Raji (cell line): ENCODE measurements around the gene CELF2.

Experiments used
- POLR2A ChIP-seq: IDR thresholded peaks from 2 replicates; pipeline ENCODE4 v1.6.1; 2011; ENCODE audit warnings: low read depth, low read length, control low read depth; ENCODE audit not compliant: insufficient read depth

Gene CELF2

DNA sequence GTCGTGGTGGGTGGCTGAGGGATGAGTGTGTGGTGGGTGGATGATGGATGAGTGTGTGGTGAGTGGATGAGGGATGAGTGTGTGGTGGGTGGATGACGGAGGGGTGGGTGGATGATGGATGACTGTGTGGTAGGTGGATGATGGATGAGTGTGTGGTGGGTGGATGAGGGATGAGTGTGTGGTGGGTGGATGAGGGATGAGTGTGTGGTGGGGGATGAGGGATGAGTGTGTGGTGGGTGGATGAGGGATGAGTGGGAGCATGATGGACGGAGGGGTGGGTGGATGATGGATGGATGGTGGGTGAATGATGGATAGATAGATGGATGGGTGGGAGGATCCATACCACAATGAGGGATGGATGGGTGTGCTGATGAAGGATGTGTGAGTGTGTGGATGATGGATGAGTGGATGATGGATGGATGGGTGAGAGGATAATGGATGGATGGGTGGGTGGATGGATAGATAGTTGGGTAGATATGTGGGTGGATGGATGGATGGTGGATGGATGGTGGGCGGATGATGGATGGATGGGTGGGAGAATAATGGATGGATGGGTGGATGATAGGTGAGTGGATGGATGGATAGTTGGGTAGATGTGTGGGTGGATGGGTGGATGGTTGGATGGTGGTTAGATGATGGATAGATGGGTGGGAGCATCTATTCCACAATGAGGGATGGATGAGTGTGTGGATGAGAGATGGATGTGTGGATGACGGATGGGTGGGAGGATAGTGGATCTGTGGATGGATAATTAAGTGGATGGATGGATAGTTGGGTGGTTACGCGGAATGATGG lies 266.8 kb downstream of the CELF2 start:
- no peak for TF ChIP-seq POLR2A

DNA sequence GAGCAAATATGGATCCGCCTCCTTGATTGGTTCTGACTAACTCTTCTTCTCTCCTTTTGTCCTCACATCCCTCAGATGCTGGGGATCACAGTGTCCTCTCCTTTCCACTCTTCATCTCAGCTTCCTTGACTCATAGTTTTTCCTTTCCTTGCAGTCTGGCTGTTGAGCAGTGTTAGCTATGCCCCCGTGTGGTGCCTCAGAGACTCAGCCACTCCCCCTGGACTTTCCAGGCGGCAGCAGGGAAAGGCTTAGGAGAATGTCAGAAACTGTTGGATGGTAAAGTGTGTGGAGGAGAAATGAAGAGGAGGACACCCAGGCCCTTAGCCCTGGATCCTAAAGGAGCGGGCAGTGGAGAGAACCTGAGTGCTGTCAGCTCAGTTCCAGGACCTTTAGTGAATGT lies 267.5 kb downstream of the CELF2 start:
- TF ChIP-seq POLR2A = no peak

DNA sequence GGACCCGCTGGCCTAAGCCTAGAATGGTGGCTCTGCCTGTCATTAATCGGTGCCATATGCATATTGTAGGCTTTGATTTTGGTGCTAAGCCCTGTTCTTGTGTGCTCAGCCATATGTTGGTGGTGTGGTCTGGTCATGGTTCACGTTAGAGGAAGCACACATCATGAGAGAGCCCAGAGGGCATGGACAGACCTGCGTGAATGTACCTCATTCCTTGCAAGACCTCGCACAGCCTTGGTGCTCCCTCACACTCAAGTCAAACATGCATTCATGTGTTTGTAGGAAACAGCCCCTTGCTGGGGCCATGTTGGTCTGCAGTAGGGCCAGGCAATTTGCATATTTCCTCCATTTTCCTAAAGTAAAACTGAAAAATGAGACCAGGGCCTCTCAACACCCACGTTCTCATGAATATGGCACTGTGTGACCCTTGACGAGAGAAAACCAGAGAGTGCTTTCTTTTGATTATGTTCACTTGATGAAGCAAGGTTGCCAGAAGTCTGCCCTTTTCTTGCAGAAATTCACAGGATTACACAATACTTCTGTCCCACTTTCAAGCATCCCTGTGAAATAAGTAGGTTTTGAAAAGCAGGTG lies 268.7 kb downstream of the CELF2 start:
- TF ChIP-seq POLR2A = no peak

DNA sequence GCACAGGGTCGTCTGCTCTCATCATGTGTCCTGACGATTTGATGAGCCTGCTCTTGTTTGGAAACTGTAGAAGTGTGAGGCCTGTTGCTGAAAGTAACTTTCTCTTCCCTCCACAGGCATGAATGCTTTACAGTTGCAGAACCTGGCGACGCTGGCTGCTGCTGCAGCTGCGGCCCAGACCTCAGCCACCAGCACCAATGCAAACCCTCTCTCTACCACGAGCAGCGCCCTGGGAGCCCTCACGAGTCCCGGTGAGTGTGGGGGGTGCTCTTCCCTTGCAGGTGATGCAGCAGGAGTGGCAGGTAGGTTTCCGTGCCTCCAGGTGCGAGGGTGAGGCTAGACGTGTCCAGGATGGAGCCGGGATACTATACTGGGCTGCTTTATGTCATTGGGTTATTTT lies 270.6 kb downstream of the CELF2 start:
- TF ChIP-seq POLR2A = no peak

DNA sequence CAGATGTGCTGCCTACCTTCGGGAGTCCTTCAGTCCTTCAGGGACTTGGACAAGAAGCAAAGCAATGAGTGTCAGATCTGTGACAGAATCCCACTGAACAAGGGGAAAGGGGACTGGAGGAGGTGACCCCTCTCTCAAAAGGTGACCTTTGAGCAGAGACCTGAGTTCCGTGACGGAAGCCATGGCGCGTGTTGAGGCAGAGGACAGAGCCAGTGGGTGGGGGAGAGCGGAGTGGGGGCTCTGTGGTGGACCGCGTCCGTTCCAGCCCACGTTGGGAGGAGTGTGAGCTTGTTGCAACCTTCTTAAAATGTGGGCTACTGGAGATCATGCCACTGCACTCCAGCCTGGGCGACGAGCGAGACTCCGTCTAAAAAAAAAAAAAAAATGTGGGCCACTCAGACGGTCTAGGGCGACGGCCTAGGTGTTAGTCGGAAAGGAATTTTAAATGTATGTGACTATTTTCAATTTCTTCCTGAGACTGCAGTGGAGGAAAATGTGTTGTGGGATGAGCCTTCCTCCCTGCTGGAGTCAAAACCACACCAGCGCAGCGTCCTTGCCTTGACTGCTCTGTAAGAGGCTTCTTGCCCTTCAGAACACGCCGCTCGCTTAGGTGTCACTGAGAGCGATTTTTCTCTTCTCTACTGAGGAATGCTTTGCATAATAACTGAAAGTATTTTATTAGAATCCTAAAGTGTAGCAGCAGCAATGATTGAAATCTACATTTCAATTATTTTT lies 272.7 kb downstream of the CELF2 start:
- TF ChIP-seq POLR2A = no peak

DNA sequence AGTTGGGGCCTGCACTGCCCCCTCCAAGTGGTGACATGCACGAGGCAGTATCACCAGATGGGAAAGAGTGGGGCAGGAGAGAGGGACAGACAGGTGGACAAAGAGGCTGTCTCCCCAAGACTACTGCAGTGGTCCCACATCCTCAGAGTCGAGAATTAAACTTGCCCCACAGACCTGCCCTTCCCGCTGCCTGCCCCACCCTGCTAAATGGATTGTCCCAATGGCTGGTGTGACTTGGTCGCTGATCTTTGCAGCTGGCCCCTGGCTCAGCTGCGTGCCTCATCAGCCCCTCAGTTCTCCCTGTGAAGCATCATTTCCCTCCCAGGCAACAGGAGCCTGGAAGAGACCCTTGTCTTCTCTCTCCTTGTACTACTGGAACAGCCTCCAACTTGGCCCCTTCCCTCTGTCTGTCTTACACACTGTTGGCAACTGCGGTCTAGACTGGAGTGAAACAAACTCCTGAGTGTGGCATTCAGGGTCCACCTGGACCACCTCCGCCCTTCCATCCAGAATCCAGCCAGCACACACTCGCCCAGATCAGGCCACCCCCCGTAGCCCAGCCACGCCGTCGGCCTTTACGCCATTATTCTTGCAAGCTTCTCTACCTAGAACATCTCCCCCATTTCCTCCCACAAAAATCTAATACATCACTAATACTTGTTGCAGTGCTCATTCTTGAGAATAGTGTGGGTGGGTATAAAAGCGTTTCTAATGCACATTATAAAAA lies 275.1 kb downstream of the CELF2 start:
- TF ChIP-seq POLR2A = no peak

DNA sequence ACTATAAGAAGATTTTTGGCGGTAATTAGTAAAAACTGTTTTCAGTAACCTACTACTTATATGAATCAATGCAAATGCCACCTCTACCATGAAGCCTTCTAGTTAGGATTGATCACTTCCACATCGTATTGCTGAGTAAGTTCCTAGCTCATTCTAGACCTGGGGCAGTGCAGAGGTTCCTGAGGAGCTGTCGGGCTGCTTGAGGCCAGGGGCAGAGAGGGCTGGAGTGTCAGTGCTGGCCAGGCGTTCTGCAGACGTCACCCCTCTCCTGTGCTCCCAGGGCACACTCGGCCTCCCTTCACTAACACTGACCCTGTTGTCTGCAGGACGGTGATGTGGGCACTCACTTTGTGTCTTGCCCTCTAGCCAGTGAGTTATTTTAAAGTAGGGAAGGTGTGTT lies 275.7 kb downstream of the CELF2 start:
- no peak for TF ChIP-seq POLR2A

DNA sequence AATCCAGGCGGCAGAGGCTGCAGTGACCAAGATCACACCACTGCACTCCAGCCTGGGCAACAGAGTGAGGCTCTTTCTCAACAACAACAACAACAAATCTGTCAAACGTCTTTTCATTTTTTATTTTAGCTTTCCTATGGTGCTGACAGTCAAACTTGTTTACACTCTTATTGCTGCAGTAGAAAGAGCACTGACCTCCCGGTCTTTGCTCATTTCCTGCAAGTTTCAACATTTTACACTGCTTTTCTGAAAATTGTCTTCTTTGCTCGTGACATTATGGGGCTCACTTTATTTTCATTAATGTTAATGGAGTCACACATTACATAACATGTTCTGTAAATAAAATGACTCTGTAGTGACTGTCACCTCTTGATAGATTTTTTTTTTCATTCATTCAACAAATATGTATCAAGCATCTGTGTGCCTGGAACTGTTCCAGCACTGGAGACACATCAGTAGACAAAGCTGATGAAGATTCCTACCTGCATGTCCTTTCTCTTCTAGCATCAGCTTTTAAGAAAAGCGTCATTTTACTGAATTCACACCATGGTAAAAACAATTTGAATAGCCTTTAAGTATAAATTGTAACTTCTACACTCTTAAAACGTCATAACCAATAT lies 277.3 kb downstream of the CELF2 start:
- no peak for TF ChIP-seq POLR2A

DNA sequence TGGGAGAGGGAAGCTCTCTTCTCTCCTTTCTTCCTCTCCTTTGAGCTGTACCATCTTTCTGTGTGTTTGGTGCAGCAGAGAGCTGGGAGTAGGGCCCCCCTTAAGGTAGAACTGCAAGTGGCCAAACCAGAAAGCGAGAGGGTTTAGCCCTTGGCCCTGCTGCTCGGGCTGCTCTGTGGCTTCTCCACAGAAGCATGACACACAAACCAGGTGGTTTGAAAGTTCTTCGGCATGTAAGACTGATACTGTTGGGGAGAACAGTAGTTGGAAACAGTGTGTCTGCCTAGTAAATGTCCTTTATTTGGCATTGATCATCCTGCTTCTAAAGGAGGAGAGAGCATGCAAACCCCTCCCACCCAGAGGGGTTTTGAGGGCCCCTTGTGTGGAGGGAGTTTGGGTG lies 277.8 kb downstream of the CELF2 start:
- TF ChIP-seq POLR2A = no peak

DNA sequence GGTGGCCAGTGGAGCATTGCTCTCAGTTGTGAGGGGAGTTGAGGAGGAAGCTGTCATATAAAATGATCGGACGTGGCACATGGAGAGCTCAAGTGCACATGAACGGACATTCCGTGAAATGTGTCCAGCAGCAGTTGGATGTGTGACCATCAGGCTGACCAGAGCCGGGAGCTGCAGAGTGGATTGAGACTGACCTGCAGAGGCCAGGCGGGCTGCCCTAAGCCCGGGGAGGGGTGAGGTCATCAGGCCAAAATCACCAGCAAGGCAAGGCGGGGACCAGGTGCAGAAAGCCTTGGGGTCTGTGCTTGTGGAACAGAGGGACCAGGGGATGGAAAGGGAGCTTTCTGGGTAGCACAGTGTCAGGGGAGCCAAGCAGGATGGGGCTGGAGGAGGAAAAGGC lies 279.5 kb downstream of the CELF2 start:
- no peak for TF ChIP-seq POLR2A

DNA sequence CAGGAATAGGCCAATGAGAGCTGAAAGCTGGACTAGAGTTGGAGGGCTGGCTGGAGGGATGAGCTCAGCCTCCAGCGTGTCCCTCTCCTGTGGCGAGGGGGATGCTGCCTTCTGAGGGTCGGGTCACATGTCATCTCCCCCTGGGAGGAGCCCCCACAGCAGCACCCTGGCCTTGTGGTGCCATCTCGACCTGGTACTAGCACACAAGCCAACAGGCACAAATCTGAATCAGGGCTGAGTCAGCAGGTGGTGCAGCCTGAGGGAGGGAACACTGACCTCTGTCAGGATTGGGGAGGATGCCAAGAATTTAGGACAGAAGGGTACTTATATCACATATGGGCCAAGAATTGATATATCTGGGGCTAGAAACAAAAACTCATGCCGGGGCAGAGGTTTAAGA lies 280.4 kb downstream of the CELF2 start:
- TF ChIP-seq POLR2A = no peak

DNA sequence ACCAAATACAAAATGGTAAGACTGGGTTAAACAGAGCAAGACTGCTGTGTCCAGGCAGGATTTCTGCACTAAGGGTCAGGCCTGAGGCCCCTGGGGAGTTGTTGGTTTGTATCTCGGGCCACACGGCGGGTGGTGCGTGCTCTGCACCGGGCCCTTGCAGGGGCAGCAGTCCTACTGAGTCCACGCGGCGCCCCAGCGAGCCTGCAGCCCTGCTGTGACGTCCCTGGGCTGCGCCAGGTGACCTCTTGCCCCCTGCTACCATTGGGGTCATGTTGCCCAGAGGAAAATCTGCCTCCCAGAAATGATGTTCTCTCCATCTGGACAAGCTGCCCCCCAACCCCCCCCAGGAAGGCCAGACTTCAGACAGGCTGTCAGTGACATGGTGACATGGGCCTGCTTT lies 281.5 kb downstream of the CELF2 start:
- TF ChIP-seq POLR2A = no peak

DNA sequence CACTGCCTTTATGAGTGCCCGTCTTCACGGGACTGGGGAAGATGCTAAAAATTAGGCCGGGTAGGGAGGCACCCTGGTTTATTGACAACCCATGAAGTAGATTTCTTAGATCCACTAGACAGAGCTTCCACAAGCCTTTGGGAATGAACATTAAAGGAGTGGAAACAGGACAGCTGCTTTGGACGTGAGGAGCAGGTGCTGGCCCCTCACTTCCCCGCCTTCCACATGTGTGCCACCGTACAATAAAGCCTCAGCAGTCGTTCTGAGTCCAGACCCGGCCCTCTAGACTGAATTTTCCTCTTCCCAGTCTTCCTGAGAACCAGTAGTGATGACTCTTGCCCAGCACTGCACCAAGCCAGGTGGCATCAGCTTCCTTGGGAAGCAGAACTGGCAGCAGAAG lies 282.4 kb downstream of the CELF2 start:
- no peak for TF ChIP-seq POLR2A

DNA sequence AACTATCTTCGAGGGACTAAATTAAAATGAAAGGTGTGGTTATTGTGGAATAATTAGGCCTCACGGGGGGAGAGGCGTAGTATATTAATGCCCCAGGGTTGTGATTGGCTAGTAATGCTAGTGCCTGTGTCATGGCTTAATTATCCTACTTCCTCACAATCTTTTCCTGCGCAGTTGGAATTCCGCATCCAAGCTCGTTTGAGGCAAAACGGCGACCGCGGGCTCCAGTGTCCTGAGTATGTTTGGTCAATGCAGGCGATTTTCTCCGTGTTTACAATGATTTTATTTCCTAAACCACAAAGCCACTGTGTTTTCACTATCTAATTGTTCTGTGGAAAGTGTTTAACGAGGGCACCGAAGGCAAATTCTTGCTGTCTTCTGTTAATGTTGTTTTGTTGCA lies 282.9 kb downstream of the CELF2 start:
- TF ChIP-seq POLR2A = no peak

DNA sequence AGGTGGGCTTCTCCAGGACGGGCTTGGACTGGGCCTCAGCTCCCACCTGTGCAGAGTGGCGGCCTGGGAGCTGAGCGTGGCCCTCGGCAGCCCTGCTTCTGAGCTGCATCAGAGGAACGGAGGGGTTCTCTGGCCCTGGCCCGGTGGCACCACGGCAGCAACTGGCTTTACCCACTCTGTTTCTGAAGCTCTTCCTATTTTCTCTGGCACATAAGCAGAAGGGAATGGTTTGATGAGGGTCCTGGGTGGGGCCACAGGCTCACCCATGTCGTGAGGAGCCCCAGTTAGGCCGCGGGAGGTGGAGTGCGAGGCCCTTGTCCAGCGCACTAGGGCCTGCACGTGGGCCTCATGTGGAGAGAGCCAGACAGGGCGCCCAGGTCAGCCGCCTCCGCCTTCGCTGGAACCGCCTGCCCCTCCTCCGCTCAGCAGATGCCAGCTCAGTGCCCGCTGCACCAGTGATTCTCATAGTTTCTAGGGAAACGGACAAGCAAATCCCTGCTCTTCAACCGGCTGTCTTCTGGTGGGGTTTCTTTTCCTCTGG lies 284.0 kb downstream of the CELF2 start:
- no peak for TF ChIP-seq POLR2A
